ENCODE results near the gene GARNL3. TPM values are rescaled to one million over a fixed set of nuclear protein-coding genes. Genes with fewer than 3 reads are reported as not detected.
A peak's percentile ranks its signal among the peaks of the same experiment; 100 is the strongest.

The GARNL3 gene
- total RNA-seq, 1 donor from 2014 or later = 7.8 TPM

GRCh38 chr9:127393645-127394044 is 129.1 kb downstream of the GARNL3 start:
- no peak for TF ChIP-seq CTCF (IDR thresholded peaks at IDR 0.05)
- Histone ChIP-seq H3K36me3 (no peaks in the 10 kb centered on the region), H3K4me3 (no peak overlapping the region), H3K27me3 (ENCODE audit: low read depth) (no peaks in the 10 kb centered on the region), H3K27ac (no peak overlapping the region), H3K9me3 (no peaks in the 10 kb centered on the region), H3K4me1 (peaks cover 21% of the 10 kb centered on the region)
- ATAC-seq (no peak), DNase-seq (no peak)
- intact Hi-C loops (cut with DNase I) = no loop called here

GRCh38 chr9:127395497-127396252 is 131.1 kb downstream of the GARNL3 start:
- H3K27ac ChIP-seq = peak overlapping the region; percentile 39
- ATAC-seq = no peak

GRCh38 chr9:127396253-127396807 is 131.8 kb downstream of the GARNL3 start:
- H3K27ac ChIP-seq = peak overlapping the region; percentile 39
- H3K4me3 ChIP-seq = peak overlapping the region; percentile 79
- H3K9me3 ChIP-seq = no peaks in the 10 kb centered on the region
- peaks cover 22% of the 10 kb centered on the region for H3K4me1 ChIP-seq
- ATAC-seq (peak in 1 of 2 donors; percentile 28), DNase-seq (no peak)
- TF ChIP-seq CTCF (IDR thresholded peaks at IDR 0.05) = no peak
- peaks cover 12% of the 10 kb centered on the region for H3K36me3 ChIP-seq
- H3K27me3 ChIP-seq (ENCODE audit: low read depth) = no peaks in the 10 kb centered on the region
- intact Hi-C loops (cut with DNase I) = no loop called here

More at GRCh38 chr9:127395497-127396252, 131.1 kb downstream of the GARNL3 start:
- Histone ChIP-seq H3K9me3 (no peaks in the 10 kb centered on the region), H3K4me3 (peak overlapping the region; percentile 79), H3K4me1 (peaks cover 22% of the 10 kb centered on the region), H3K36me3 (peaks cover 5% of the 10 kb centered on the region), H3K27me3 (ENCODE audit: low read depth) (no peaks in the 10 kb centered on the region)
- no peak for TF ChIP-seq CTCF (IDR thresholded peaks at IDR 0.05)
- intact Hi-C loops (cut with DNase I) = no loop called here
- no peak for DNase-seq

- intact Hi-C loops (cut with DNase I) = no loop called here
- peak within 1 kb of the TSS; percentile 79 for H3K4me3 ChIP-seq
- H3K9me3 ChIP-seq = no peaks in the 10 kb centered on the region
- ATAC-seq (peak; percentile 97 to 98), DNase-seq (peak; percentile 98)
- TF ChIP-seq CTCF (IDR thresholded peaks at IDR 0.05) = peak; percentile 23
- H3K27ac ChIP-seq = peak within 1 kb of the TSS; percentile 86
- H3K27me3 ChIP-seq (ENCODE audit: low read depth) = no peaks in the 10 kb centered on the region
- H3K36me3 ChIP-seq = peaks cover 14% of the 10 kb centered on the region
- peaks cover 22% of the 10 kb centered on the region for H3K4me1 ChIP-seq
These were observed 132.5 kb downstream of the GARNL3 start, which contains the start of gene SLC2A8 for GRCh38 chr9:127396808-127397645. Gene SLC2A8, plus strand, starts transcription at chr9:127397169. Its CDS starts 62 bp downstream, at chr9:127397231.

- H3K4me1 ChIP-seq = peaks cover 22% of the 10 kb centered on the region
- DNase-seq (peak; percentile 70), ATAC-seq (peak; percentile 7 to 15)
- H3K36me3 ChIP-seq = peaks cover 14% of the 10 kb centered on the region
- H3K9me3 ChIP-seq = no peaks in the 10 kb centered on the region
- TF ChIP-seq CTCF (IDR thresholded peaks at IDR 0.05) = peak; percentile 55
- H3K4me3 ChIP-seq = peak overlapping the region; percentile 79
- H3K27me3 ChIP-seq (ENCODE audit: low read depth) = no peaks in the 10 kb centered on the region
- peak overlapping the region; percentile 86 for H3K27ac ChIP-seq
- intact Hi-C loops (cut with DNase I) = no loop called here
These were observed 133.2 kb downstream of the GARNL3 start for GRCh38 chr9:127397646-127398274.

All from lower lobe of right lung (tissue), 2 donors.